ENCODE measurements around the gene ARPP21.
A peak's percentile ranks its signal among the peaks of the same experiment; 100 is the strongest.

ARPP21 gene

GRCh38 chr3:35737934-35738706 is 98.8 kb downstream of the ARPP21 start:
- DNase-seq = no peak

- no peak for DNase-seq
Measured at GRCh38 chr3:35739181-35739809, 100.0 kb downstream of the ARPP21 start.

- DNase-seq = no peak
Measured at GRCh38 chr3:35739964-35740527, 100.7 kb downstream of the ARPP21 start.

- DNase-seq = no peak
Measured at GRCh38 chr3:35743218-35743617, 103.9 kb downstream of the ARPP21 start.

DNA sequence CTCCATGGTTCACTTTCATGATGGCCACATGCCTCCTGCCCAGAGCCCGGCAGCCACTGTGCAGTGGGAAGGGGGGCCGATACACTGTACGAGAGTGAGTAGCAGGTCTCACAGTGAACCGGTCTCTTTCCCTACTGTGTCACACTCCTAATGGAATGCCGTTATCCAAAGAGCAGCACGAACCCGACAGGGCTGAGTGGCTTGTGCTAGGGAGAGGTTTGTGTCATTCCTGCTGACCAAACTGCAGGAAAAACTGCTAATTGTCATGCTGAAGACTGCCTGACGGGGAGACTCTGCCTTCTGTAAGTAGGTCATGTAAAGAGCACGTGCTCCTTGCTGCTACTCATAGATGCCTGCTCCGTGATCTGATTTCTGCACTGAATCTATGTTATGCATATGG is 105.1 kb downstream of the ARPP21 start:
- no peak for DNase-seq

GRCh38 chr3:35745351-35745750 is 106.0 kb downstream of the ARPP21 start:
- no peak for DNase-seq

DNA sequence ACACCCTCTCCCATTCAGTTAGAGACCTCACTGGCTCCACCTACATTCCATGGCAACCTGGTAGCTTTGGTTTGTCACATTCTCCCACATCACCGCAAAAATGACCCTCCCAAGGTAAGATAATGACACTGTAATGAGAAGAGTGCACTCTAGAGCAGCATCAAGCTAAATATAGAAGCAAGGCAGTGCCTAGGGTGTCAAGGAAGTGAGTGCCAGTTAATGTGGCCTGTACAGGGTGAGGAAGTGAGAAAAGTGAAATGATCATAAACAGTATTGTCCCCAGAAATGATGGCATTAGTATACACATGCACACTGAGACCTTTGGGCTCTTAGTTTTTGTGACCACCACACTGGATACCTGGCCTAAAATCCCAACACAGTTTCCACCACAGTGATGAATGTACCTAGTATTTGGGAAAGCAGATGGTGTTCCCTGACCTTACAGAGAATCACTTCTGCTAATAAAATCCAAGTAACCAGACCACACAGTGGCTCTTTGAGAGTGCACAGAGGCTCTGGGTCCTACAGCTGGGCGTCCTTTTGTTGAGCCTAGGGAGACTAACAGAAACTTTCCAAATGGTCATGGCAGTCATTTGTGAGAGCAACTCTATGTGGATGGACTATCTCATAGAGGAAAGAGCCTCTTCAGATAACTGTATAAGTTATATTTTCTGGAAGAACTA is 106.6 kb downstream of the ARPP21 start:
- no peak for DNase-seq

DNA sequence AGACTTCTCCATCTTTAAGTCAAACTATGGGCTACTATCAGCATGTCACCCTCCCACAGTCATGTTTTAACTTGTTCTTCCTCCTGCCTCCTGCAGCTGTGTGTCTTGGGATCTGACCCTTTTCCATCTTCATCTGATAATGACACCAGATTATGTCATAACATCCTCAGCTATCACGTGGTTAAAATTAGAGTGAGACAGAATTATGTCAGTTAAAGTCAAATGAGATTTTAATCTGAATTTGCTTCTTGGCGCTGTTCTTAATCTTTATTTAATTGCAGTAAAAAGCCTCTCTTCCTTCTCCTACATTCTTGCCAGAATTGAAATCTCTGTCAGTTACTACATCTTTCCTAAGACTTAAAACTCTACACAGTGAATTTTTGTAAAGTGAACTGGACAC is 107.2 kb downstream of the ARPP21 start:
- no peak for DNase-seq

GRCh38 chr3:35748144-35748543 is 108.8 kb downstream of the ARPP21 start:
- DNase-seq = no peak

GRCh38 chr3:35751207-35751606 is 111.9 kb downstream of the ARPP21 start:
- DNase-seq = no peak

DNA sequence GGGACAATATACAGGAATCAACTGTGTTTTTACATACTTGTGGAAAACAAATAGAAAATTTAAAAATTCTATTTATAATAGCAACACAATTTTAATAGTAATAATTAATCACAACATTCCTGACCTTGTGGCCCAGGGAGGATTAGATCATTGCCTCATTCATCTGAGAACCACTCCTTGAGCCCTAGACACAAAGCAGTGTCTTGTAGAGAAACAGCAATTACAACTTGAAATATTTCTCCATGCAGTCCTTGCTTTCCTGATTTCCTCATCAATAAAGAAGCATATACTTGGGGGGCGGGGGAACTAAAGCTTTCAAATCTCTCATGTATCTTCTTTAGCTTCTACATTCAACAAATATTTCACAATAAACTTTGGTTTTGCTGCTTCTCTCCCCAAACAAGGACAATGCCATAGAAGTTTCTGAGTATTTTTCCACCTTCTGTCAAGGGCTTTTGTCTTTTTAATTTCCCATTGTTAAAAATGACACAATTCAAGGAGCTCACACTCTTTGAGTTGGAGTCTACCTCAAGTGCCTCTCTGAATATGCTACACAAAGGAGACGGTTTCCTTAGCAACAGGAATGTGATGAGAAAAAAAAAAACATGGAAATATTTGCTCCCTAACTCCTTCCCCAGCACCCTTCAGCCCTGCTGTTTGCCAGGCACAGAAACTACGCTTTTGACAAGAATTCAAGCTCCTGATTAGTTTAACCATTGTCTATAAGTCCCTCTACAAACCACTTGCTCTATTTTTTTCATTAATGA is 118.8 kb downstream of the ARPP21 start:
- DNase-seq = no peak

DNA sequence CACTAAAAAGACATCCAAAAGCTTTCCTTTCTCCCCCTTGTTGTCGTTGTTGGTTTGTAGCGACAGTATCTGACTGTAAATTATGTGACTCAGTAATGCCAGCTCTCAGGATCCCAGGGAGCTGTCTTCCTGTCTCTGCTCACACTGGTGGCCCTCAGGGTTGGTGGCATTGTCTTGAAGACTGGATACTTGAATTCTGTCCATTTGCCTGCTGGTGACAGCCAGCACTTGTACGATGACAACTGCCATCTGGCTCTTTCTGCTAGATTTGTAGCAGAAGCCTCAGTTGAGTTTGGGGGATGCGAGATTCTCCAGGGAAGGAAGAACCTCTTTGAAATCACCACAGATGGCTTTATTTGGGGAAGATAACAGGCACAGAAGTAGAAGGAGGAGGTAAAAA is 120.8 kb downstream of the ARPP21 start:
- no peak for DNase-seq

- DNase-seq = no peak
Measured at GRCh38 chr3:35761311-35761710, 122.0 kb downstream of the ARPP21 start.

DNA sequence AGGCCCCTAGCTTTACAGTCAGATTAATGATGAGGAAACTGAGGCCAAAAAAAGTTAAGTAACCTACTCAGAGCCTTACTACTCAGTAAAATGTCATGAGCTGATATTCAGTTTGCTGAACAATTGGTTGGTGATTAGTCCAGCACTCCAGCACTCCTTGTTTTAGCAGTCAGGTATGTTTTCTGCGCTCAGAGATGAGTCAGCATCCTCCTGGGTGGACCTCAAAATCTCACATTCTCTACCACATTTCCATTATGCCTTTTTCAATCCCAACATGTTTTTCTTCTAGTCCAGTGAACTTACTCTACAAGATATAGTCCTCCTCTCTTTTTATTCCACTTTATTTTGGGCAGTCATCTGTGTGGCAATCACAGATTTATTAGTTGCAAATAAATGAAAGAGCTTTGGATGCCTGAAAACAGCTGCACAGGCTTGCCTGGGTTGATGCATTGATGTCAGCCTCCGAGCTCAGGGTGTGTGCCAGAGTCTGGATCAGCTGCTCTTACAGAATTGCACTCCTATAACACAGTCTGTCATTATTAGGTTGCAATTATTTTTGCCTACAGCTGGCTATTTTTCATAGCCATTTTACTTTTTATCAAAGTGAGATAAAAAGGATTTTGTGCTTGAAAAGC is 133.2 kb downstream of the ARPP21 start:
- peak; percentile 56 for DNase-seq

DNA sequence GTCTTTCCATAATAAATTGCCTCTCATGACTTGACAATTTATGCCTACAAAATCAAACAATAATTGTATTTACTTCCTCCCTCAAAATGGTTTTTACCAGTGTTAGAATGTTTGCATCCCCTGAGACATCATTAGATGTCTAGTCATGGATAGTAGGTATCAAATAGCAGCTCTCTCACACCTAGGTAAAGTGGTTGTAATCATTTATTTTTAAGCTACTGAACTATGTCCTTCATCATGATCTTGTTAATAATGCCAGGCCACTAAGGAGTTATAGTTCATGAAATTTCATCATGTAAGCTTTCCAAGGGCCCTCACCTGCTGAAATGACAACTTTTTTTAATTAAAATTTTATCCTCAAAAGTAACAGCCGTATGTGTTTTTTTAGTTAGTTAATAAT is 134.1 kb downstream of the ARPP21 start:
- no peak for DNase-seq

GRCh38 chr3:35776346-35776745 is 137.0 kb downstream of the ARPP21 start:
- DNase-seq = no peak

DNA sequence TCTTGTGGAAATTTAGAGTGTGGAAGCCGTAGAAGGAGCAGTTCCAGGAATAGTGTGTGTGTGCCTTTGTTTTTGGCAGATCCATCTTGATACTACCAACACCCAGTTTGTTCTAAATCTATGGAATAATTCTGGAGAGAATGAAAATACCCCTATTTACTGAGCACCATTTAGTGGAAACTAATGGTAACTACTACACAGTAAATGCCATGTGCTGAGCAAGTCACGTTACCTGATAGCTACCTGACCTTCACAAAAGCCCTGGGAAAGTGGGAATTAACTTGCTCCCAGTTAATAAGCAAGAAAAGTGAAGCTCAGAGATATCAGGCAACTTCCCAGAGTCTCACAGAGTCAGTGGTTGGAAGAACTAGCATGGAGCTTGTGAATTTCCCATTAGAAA is 137.7 kb downstream of the ARPP21 start:
- no peak for DNase-seq

DNA sequence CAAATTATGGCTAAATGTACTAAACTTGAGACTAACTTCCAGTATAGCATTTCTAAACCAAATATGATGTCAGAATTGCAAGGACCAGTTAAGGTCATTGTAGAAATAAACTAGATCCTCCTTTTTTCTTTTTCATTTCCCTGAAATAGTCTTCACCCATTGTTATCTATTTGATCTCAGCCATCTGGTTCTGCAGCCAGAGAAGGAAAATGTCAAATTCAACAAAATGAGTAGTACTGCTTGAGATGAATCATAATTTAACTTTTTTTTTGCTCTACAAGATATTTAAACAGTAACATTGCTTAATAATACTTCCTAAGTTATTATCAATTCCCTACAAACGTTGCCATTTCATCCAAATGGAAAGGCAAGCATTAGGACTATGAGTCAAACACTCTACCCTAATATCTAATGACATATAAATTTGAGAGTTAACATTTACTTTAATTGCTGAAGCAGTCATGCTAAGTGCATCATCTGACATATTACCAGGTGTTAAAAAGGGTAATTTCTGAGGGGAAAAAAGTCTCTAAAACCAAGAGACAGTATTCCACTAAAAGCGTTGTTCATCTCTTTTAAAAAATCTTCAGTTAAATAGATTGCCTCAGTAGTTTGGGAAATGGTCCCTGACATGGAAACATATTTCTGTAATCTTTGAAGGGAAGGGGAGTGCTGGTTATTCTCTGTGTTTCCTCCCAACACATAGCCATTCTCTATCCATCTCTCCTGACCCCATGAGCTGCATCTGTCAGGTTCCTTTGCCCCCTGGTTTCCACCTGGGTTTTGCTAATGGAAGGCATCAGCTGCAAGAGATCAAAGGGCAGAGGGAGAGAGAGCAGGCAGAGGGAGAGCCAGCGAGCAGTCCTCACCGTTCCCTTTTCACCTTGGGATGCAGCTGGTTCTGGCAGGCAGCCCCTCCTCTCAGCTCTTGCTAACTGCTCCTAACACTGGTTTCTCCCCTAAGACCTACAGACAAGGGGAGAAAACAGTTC is 138.5 kb downstream of the ARPP21 start:
- no peak for DNase-seq

DNA sequence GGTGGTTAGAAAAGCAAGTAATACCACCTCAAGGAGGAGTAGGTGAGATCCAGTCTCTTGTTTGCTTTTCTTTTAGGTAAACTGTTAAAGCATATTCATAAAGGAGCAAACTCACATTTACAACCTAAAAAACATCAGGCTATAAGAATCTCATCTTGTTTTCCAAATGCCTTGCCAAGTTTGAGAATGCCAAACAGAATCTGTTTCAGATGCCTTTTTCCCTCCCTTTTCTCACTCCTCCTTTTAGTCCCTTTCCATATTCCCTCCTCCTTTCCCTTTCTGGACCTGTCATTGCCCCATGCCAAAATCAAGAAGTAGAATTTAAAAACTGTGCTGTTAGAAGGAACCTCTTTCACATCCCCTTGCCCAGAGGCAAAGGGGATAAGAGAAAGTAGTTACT is 140.3 kb downstream of the ARPP21 start:
- DNase-seq = no peak

DNA sequence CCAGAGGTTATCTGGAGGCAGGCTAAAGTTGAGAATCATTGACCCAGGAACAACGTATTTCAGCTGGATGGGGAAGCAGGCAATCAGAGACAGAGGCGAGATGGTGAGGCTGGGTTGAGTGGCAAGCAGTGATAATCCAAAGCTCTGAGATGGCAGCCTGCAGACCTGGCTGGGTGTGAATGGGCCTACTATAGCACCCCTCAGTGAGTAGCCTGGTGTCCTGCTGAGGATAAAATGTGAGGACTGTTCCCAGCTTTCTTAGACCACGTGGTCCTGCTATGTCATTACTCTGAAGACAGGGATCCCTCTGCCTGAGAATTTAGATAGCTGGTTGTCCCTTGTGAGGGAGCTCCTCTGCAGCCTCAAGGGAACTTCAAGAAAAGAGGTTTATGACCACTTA is 141.5 kb downstream of the ARPP21 start:
- DNase-seq = no peak

DNA sequence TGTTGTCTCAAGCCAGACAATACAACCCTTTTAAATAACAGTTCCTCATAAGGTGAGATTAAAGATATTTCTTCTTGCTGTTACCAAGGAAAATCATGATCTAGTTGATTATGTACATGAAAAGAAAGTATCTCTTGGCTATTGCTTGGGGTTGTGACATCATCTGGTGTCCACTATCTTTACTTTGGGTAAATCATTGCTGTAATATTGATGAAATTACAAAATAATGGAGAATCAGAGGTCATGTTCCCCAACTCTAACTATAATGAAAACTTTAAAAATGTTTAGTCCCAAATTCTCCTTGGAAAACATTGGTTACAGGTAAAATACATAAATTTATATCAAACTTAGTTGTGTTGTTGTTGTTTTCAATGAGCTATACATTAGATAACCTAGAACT is 142.2 kb downstream of the ARPP21 start:
- no peak for DNase-seq

Measured in left hindlimb (tissue), 1 donor.